ENCODE measurements around the gene RHOT1.

The RHOT1 gene

DNA sequence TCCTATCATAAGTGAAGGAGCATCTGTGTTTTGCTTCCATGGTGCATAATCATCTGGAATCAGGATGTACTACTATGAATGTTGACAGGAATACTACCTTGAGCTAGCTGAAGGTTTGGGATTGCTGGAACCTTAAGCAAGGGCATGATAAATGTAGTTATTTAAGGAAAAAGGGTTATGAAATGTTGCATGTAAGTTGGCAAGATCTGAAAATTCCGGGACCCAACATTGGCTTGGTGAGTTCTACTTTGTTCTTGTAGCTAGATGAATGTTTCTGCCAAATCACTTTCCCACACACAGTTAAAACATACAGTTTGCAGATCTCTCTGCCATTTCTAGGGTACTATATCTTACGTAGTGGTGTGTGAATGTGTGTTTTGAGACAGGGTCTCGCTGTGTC, 13.6 kb downstream of the RHOT1 start:
- Histone ChIP-seq H3K27me3 (replicated peaks in 2 of 5; ENCODE audit: control insufficient read depth in 4 of 5, insufficient read depth in 5 of 5, low read length in 4 of 5) (no peaks in the 10 kb centered on the region), H3K36me3 (ENCODE audit: control insufficient read depth in 4 of 4, insufficient read depth in 4 of 4, low read length in 3 of 4) (peaks cover 5 to 51% (median 31%) of the 10 kb centered on the region in 4 experiments), H3K4me3 (ENCODE audit: control insufficient read depth in 1 of 7, extremely low read depth in 1 of 7, insufficient read depth in 4 of 7, low read depth in 2 of 7, low read length in 6 of 7) (no peak overlapping the region), H3K9me3 (ENCODE audit: control extremely low read depth in 1 of 5, control insufficient read depth in 4 of 5, insufficient read depth in 2 of 5, low read depth in 1 of 5, low read length in 4 of 5) (peaks cover 0 to 2% (median 0%) of the 10 kb centered on the region in 5 experiments), H3K27ac (ENCODE audit: insufficient read depth in 1 of 2, low read depth in 1 of 2, low read length in 2 of 2, poor library complexity in 1 of 2, severe bottlenecking in 2 of 2) (no peak overlapping the region), H3K4me1 (ENCODE audit: control extremely low read depth in 1 of 4, control insufficient read depth in 4 of 4, insufficient read depth in 4 of 4, low read length in 3 of 4) (peaks cover 0 to 15% (median 2%) of the 10 kb centered on the region in 4 experiments)
- no peak for DNase-seq
- CTCF ChIA-PET: no interaction called here
- WGBS (ENCODE audit: insufficient coverage): no CpG with 5 or more reads among the region's 3 CpGs
- POLR2A ChIA-PET: no interaction called here

DNA sequence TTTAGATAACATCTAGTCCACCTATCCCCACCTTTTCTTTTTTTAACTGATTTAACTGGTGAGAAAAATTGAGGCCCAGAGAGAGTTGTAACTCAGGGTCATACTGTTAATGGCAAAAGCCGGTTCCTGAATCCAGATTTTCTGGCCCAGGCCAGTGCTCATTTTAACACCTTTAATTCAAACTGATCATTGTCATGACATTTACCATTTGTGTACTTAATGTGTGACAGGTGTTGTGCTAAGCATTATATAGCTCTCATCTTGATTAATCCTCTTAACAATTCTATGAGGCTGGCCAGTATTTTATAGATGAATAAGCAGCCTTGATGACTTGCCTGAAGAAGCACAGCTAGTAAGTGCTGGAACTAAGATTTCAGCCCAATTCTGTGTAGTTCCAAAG, 14.4 kb downstream of the RHOT1 start:
- CTCF ChIA-PET: no interaction called here
- WGBS (ENCODE audit: insufficient coverage): no CpG with 5 or more reads among the region's 1 CpG
- peaks cover 9 to 52% (median 38%) of the 10 kb centered on the region in 4 experiments for H3K36me3 ChIP-seq (ENCODE audit: control insufficient read depth in 4 of 4, insufficient read depth in 4 of 4, low read length in 3 of 4)

GRCh38 chr17:32157225-32157624, 14.9 kb downstream of the RHOT1 start:
- Histone ChIP-seq H3K4me3 (ENCODE audit: control insufficient read depth in 1 of 7, extremely low read depth in 1 of 7, insufficient read depth in 4 of 7, low read depth in 2 of 7, low read length in 6 of 7) (no peak overlapping the region), H3K9me3 (ENCODE audit: control extremely low read depth in 1 of 5, control insufficient read depth in 4 of 5, insufficient read depth in 2 of 5, low read depth in 1 of 5, low read length in 4 of 5) (peaks cover 0 to 3% (median 0%) of the 10 kb centered on the region in 5 experiments), H3K36me3 (ENCODE audit: control insufficient read depth in 4 of 4, insufficient read depth in 4 of 4, low read length in 3 of 4) (peaks cover 9 to 56% (median 41%) of the 10 kb centered on the region in 4 experiments), H3K27me3 (replicated peaks in 2 of 5; ENCODE audit: control insufficient read depth in 4 of 5, insufficient read depth in 5 of 5, low read length in 4 of 5) (no peaks in the 10 kb centered on the region), H3K27ac (ENCODE audit: insufficient read depth in 1 of 2, low read depth in 1 of 2, low read length in 2 of 2, poor library complexity in 1 of 2, severe bottlenecking in 2 of 2) (no peak overlapping the region), H3K4me1 (ENCODE audit: control extremely low read depth in 1 of 4, control insufficient read depth in 4 of 4, insufficient read depth in 4 of 4, low read length in 3 of 4) (peaks cover 0 to 5% (median under 1%) of the 10 kb centered on the region in 4 experiments)
- WGBS (ENCODE audit: insufficient coverage): 100% methylated on average over 1 of the region's 4 CpGs
- POLR2A ChIA-PET: no interaction called here
- CTCF ChIA-PET: no interaction called here
- DNase-seq: no peak

More for the DNA sequence above, 14.4 kb downstream of the RHOT1 start:
- Histone ChIP-seq H3K4me3 (ENCODE audit: control insufficient read depth in 1 of 7, extremely low read depth in 1 of 7, insufficient read depth in 4 of 7, low read depth in 2 of 7, low read length in 6 of 7) (no peak overlapping the region), H3K4me1 (ENCODE audit: control extremely low read depth in 1 of 4, control insufficient read depth in 4 of 4, insufficient read depth in 4 of 4, low read length in 3 of 4) (peaks cover 0 to 11% (median 2%) of the 10 kb centered on the region in 4 experiments), H3K27me3 (replicated peaks in 2 of 5; ENCODE audit: control insufficient read depth in 4 of 5, insufficient read depth in 5 of 5, low read length in 4 of 5) (no peaks in the 10 kb centered on the region), H3K9me3 (ENCODE audit: control extremely low read depth in 1 of 5, control insufficient read depth in 4 of 5, insufficient read depth in 2 of 5, low read depth in 1 of 5, low read length in 4 of 5) (peaks cover 0 to 3% (median 0%) of the 10 kb centered on the region in 5 experiments), H3K27ac (ENCODE audit: insufficient read depth in 1 of 2, low read depth in 1 of 2, low read length in 2 of 2, poor library complexity in 1 of 2, severe bottlenecking in 2 of 2) (no peak overlapping the region)
- POLR2A ChIA-PET: no interaction called here
- no peak for DNase-seq

- H3K36me3 ChIP-seq (ENCODE audit: control insufficient read depth in 4 of 4, insufficient read depth in 4 of 4, low read length in 3 of 4): peaks cover 7 to 53% (median 36%) of the 10 kb centered on the region in 4 experiments
- POLR2A ChIA-PET: no interaction called here
- CTCF ChIA-PET: no interaction called here
These were observed 16.7 kb downstream of the RHOT1 start for GRCh38 chr17:32158870-32159585.

DNA sequence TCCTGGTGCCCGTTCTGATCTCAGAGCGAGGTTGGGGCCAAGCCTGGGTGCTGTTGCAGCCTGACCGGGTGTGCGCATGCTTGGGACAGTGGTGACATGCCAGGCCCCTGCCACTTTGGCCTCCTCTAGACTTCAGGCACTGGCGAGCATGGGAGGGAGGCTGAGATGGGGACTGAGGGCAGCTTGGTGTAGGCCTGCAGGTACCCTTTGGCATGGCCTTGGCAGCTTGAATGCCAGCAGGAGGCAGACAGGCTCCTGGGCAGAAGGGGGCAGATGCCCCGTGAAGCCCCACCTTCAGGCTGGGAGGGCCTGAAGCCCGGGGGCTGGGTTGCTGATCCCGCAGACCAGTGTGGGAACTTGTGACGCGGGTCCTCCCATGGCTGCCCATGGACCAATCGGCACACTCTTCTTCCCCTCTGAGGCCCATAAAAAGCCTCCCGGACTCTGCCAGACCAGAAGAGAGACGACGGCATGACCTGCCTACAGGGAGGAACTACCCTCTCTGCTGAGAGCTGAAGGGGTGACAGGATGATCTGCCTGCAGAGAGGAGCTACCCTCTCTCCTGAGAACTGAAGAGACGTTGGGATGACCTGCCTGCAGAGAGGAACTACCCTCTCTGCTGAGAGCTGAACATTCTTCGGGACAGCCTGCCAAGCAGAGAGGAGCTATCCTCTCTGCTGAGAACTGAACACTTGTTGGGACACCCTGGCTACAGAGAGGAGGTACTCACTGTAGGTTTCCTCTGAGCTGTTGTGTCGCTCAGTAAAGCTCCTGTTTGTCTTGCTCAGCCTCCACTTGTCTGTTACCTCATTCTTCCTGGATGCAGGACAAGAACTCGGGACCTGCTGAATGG, 17.5 kb downstream of the RHOT1 start:
- no peak overlapping the region for H3K27ac ChIP-seq (ENCODE audit: insufficient read depth in 1 of 2, low read depth in 1 of 2, low read length in 2 of 2, poor library complexity in 1 of 2, severe bottlenecking in 2 of 2)
- POLR2A ChIA-PET: interaction anchor here (0.6 to 1.2 kb wide), 2 partner anchors 9 to 10 kb away, joined by 3 to 4 read pairs; no protein-coding TSS in a partner anchor
- DNase-seq: no peak
- H3K9me3 ChIP-seq (ENCODE audit: control extremely low read depth in 1 of 5, control insufficient read depth in 4 of 5, insufficient read depth in 2 of 5, low read depth in 1 of 5, low read length in 4 of 5): peaks cover 0 to 8% (median 0%) of the 10 kb centered on the region in 5 experiments
- peaks cover 7 to 54% (median 34%) of the 10 kb centered on the region in 4 experiments for H3K36me3 ChIP-seq (ENCODE audit: control insufficient read depth in 4 of 4, insufficient read depth in 4 of 4, low read length in 3 of 4)
- H3K27me3 ChIP-seq (replicated peaks in 2 of 5; ENCODE audit: control insufficient read depth in 4 of 5, insufficient read depth in 5 of 5, low read length in 4 of 5): no peaks in the 10 kb centered on the region
- no peaks in the 10 kb centered on the region for H3K4me1 ChIP-seq (ENCODE audit: control extremely low read depth in 1 of 4, control insufficient read depth in 4 of 4, insufficient read depth in 4 of 4, low read length in 3 of 4)
- CTCF ChIA-PET: interaction anchor here (1.1 kb wide), 1 partner anchor 15 kb away, joined by 3 read pairs; no protein-coding TSS in a partner anchor
- 98% methylated on average over 17 of the region's 18 CpGs for WGBS (ENCODE audit: insufficient coverage)
- H3K4me3 ChIP-seq (ENCODE audit: control insufficient read depth in 1 of 7, extremely low read depth in 1 of 7, insufficient read depth in 4 of 7, low read depth in 2 of 7, low read length in 6 of 7): no peak overlapping the region

More at GRCh38 chr17:32158870-32159585, 16.7 kb downstream of the RHOT1 start:
- no peak overlapping the region for H3K4me3 ChIP-seq (ENCODE audit: control insufficient read depth in 1 of 7, extremely low read depth in 1 of 7, insufficient read depth in 4 of 7, low read depth in 2 of 7, low read length in 6 of 7)
- H3K9me3 ChIP-seq (ENCODE audit: control extremely low read depth in 1 of 5, control insufficient read depth in 4 of 5, insufficient read depth in 2 of 5, low read depth in 1 of 5, low read length in 4 of 5): peaks cover 0 to 3% (median 0%) of the 10 kb centered on the region in 5 experiments
- no peak for DNase-seq
- no peak overlapping the region for H3K27ac ChIP-seq (ENCODE audit: insufficient read depth in 1 of 2, low read depth in 1 of 2, low read length in 2 of 2, poor library complexity in 1 of 2, severe bottlenecking in 2 of 2)
- no peaks in the 10 kb centered on the region for H3K4me1 ChIP-seq (ENCODE audit: control extremely low read depth in 1 of 4, control insufficient read depth in 4 of 4, insufficient read depth in 4 of 4, low read length in 3 of 4)
- 99% methylated on average over 20 of the region's 20 CpGs for WGBS (ENCODE audit: insufficient coverage)
- H3K27me3 ChIP-seq (replicated peaks in 2 of 5; ENCODE audit: control insufficient read depth in 4 of 5, insufficient read depth in 5 of 5, low read length in 4 of 5): no peaks in the 10 kb centered on the region

- H3K36me3 ChIP-seq (ENCODE audit: control insufficient read depth in 4 of 4, insufficient read depth in 4 of 4, low read length in 3 of 4): peaks cover 7 to 52% (median 32%) of the 10 kb centered on the region in 4 experiments
- no peak for DNase-seq
- POLR2A ChIA-PET: interaction anchor here (0.6 to 1.2 kb wide), 2 partner anchors 9 to 10 kb away, joined by 3 to 4 read pairs; no protein-coding TSS in a partner anchor
- H3K4me3 ChIP-seq (ENCODE audit: control insufficient read depth in 1 of 7, extremely low read depth in 1 of 7, insufficient read depth in 4 of 7, low read depth in 2 of 7, low read length in 6 of 7): no peak overlapping the region
- H3K27me3 ChIP-seq (replicated peaks in 2 of 5; ENCODE audit: control insufficient read depth in 4 of 5, insufficient read depth in 5 of 5, low read length in 4 of 5): no peaks in the 10 kb centered on the region
- CTCF ChIA-PET: interaction anchor here (1.1 kb wide), 1 partner anchor 14 kb away, joined by 3 read pairs; no protein-coding TSS in a partner anchor
- WGBS (ENCODE audit: insufficient coverage): 95% methylated on average over 9 of the region's 9 CpGs
- H3K9me3 ChIP-seq (ENCODE audit: control extremely low read depth in 1 of 5, control insufficient read depth in 4 of 5, insufficient read depth in 2 of 5, low read depth in 1 of 5, low read length in 4 of 5): peaks cover 0 to 8% (median 2%) of the 10 kb centered on the region in 5 experiments
- no peak overlapping the region for H3K27ac ChIP-seq (ENCODE audit: insufficient read depth in 1 of 2, low read depth in 1 of 2, low read length in 2 of 2, poor library complexity in 1 of 2, severe bottlenecking in 2 of 2)
- no peaks in the 10 kb centered on the region for H3K4me1 ChIP-seq (ENCODE audit: control extremely low read depth in 1 of 4, control insufficient read depth in 4 of 4, insufficient read depth in 4 of 4, low read length in 3 of 4)
These were observed 18.2 kb downstream of the RHOT1 start for GRCh38 chr17:32160526-32160925.
